PFSK-1 (cell line): Measurements from ENCODE around the gene TRPC6.

Source experiments
- FOXP2 ChIP-seq: optimal IDR thresholded peaks from 2 replicates; pipeline ENCODE3; 2011; ENCODE audit warnings: borderline replicate concordance, control low read depth, inconsistent platforms; ENCODE audit not compliant: insufficient read depth; ENCODE audit errors: extremely low read length, extremely low read depth
- POLR2AphosphoS5 ChIP-seq: IDR thresholded peaks from 2 replicates; pipeline ENCODE4 v1.6.1; 2012; ENCODE audit warnings: low read depth, mild to moderate bottlenecking, control low read depth, low read length, moderate library complexity
- SIN3A ChIP-seq: IDR thresholded peaks from 2 replicates; pipeline ENCODE4 v1.6.1; 2012; ENCODE audit warnings: mild to moderate bottlenecking, low read length, moderate library complexity, borderline replicate concordance; ENCODE audit not compliant: insufficient read depth
- TAF1 ChIP-seq: IDR thresholded peaks from 2 replicates; pipeline ENCODE4 v1.6.1; 2012; ENCODE audit warnings: low read length, control low read depth, borderline replicate concordance; ENCODE audit not compliant: insufficient read depth
- TF ChIP-seq, protein P1 (sequence below), 2 experiments: IDR thresholded peaks; 2 replicates each; pipeline versions ENCODE4 v1.6.1 to v1.8.0; 2011 to 2012; ENCODE audit warnings: low read depth in 2 of 2, low read length in 2 of 2, control low read depth in 1 of 2, inconsistent platforms in 1 of 2, mild to moderate bottlenecking in 1 of 2, moderate library complexity in 1 of 2; ENCODE audit not compliant: insufficient read depth in 1 of 2

The TRPC6 gene

DNA sequence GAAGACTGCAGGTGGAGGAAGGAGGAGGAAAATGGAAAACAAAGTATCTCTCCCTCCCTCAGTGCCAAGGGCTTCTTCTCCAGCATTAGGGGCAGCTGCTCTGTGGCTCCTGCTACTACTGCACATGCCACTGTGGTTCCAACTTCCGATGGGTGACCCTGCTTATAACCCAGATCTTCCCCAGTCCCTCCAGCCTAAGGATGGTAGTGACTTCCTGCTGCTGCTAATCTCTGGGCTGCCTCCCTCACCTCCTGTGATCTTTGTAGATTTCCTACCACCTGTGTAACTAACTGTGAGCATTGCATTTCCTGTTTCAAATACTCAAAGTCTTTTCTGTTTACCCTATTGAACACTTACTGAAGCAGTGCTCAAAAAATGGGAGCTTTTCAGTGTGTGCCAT lies 28.7 kb upstream of the TRPC6 start:
- TF ChIP-seq FOXP2 = no peak
- no peak for TF ChIP-seq TAF1
- TF ChIP-seq, protein P1, sequence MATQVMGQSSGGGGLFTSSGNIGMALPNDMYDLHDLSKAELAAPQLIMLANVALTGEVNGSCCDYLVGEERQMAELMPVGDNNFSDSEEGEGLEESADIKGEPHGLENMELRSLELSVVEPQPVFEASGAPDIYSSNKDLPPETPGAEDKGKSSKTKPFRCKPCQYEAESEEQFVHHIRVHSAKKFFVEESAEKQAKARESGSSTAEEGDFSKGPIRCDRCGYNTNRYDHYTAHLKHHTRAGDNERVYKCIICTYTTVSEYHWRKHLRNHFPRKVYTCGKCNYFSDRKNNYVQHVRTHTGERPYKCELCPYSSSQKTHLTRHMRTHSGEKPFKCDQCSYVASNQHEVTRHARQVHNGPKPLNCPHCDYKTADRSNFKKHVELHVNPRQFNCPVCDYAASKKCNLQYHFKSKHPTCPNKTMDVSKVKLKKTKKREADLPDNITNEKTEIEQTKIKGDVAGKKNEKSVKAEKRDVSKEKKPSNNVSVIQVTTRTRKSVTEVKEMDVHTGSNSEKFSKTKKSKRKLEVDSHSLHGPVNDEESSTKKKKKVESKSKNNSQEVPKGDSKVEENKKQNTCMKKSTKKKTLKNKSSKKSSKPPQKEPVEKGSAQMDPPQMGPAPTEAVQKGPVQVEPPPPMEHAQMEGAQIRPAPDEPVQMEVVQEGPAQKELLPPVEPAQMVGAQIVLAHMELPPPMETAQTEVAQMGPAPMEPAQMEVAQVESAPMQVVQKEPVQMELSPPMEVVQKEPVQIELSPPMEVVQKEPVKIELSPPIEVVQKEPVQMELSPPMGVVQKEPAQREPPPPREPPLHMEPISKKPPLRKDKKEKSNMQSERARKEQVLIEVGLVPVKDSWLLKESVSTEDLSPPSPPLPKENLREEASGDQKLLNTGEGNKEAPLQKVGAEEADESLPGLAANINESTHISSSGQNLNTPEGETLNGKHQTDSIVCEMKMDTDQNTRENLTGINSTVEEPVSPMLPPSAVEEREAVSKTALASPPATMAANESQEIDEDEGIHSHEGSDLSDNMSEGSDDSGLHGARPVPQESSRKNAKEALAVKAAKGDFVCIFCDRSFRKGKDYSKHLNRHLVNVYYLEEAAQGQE (IDR thresholded peaks at IDR 0.05; ENCODE audit: insufficient read depth in 1 of 2, low read depth in 2 of 2, low read length in 2 of 2) = no peak
- no peak for TF ChIP-seq POLR2AphosphoS5
- no peak for TF ChIP-seq SIN3A

DNA sequence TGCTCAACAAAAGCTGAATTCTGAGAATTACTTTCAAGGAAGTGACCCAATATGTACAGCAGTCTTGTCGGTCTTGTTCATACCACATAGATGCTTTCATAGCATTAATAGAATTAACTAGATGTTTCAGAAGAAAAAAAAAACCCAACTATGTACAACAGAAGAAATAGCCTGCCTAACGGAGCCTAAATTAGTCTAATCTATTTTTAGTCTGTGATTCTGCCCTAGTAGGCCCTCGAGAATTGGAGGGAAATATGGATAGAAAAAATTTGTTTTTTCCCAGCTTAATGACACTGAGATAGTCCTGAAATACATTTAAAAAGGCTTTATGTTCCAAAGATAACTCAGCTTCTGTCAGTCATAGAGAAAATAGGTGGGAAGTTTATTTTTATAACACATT lies 17.1 kb upstream of the TRPC6 start:
- TF ChIP-seq TAF1 (no peak), POLR2AphosphoS5 (no peak), SIN3A (no peak), FOXP2 (no peak)
- TF ChIP-seq, protein P1 (IDR thresholded peaks at IDR 0.05; ENCODE audit: insufficient read depth in 1 of 2, low read depth in 2 of 2, low read length in 2 of 2) = no peak

GRCh38 chr11:101586965-101587364 lies 3.2 kb upstream of the TRPC6 start:
- TF ChIP-seq FOXP2 (no peak), SIN3A (no peak), POLR2AphosphoS5 (no peak), TAF1 (no peak)
- TF ChIP-seq, protein P1 (IDR thresholded peaks at IDR 0.05; ENCODE audit: insufficient read depth in 1 of 2, low read depth in 2 of 2, low read length in 2 of 2) = no peak

GRCh38 chr11:101584655-101585054 lies 848 bp upstream of the TRPC6 start:
- TF ChIP-seq POLR2AphosphoS5 = no peak

- TF ChIP-seq FOXP2 = no peak
- no peak for TF ChIP-seq SIN3A
Observed at GRCh38 chr11:101584129-101584515, 315 bp upstream of the TRPC6 start.

- TF ChIP-seq SIN3A (no peak), FOXP2 (no peak), POLR2AphosphoS5 (no peak), TAF1 (no peak)
- TF ChIP-seq, protein P1 (IDR thresholded peaks at IDR 0.05; ENCODE audit: insufficient read depth in 1 of 2, low read depth in 2 of 2, low read length in 2 of 2) = no peak
Observed at GRCh38 chr11:101582989-101583250, 887 bp downstream of the TRPC6 start.
